Lung (tissue), 12 donors: Measurements from ENCODE around the gene TSPAN5. TPM values are rescaled to one million over a fixed set of nuclear protein-coding genes. Genes with fewer than 3 reads are reported as not detected.

Experiments
- ATAC-seq: fragments of 200-7000 bp; cut with Tn5 transposase; one replicate; pipeline ENCODE4 v1.9.1; 2020; ENCODE audit warnings: moderate number of reproducible peaks; ENCODE audit not compliant: insufficient read depth, low FRiP score
- DNase-seq, 3 donors: peaks; one replicate each; pipeline ENCODE4 v3.0.0-alpha.2; 2013 to 2017
- H3K27ac ChIP-seq, 2 donors: one replicate each; pipeline ENCODE4 v1.5.1; 2013; ENCODE audit warnings: mild to moderate bottlenecking in 2 of 2, moderate library complexity in 2 of 2, control low read depth in 1 of 2, inconsistent platforms in 1 of 2, low read depth in 1 of 2, low read length in 1 of 2
- H3K27me3 ChIP-seq, 3 donors: one replicate each; pipeline ENCODE4 v1.5.1; 2013; ENCODE audit warnings: low read length in 2 of 3; ENCODE audit not compliant: control insufficient read depth in 3 of 3, insufficient read depth in 3 of 3
- H3K36me3 ChIP-seq, 4 donors: one replicate each; pipeline ENCODE4 v1.5.1; 2013; ENCODE audit warnings: low read length in 4 of 4, mild to moderate bottlenecking in 1 of 4, moderate library complexity in 1 of 4; ENCODE audit not compliant: control insufficient read depth in 4 of 4, insufficient read depth in 4 of 4
- H3K4me1 ChIP-seq, 5 donors: one replicate each; pipeline ENCODE4 v1.5.1; 2013; ENCODE audit warnings: low read length in 5 of 5, mild to moderate bottlenecking in 2 of 5, moderate library complexity in 1 of 5; ENCODE audit not compliant: control insufficient read depth in 5 of 5, insufficient read depth in 5 of 5
- H3K4me3 ChIP-seq: one replicate; pipeline ENCODE4 v1.5.1; 2013; ENCODE audit warnings: mild to moderate bottlenecking, control low read depth, moderate library complexity
- H3K9ac ChIP-seq, 2 donors: one replicate each; pipeline ENCODE4 v1.5.1; 2013; ENCODE audit warnings: low read length in 2 of 2, control low read depth in 1 of 2; ENCODE audit not compliant: insufficient read depth in 1 of 2
- H3K9me3 ChIP-seq, 4 donors: one replicate each; pipeline ENCODE4 v1.5.1; 2013; ENCODE audit warnings: low read length in 3 of 4, mild to moderate bottlenecking in 1 of 4, moderate library complexity in 1 of 4; ENCODE audit not compliant: control insufficient read depth in 4 of 4, insufficient read depth in 3 of 4
- WGBS, 2 donors: extraction: QIAGEN DNeasy Blood & Tissue Kit; methylation state at CpG; one replicate each; pipeline ENCODE4 v1.1.7; 2013; 5-methylcytosine and 5-hydroxymethylcytosine counted together
- polyA plus RNA-seq, 2 donors: library from polyadenylated mRNA; stranded (reverse); fragments of 200-250 nt; gene quantifications; one replicate each; pipeline ENCODE4 v1.2.1, GENCODE V29; 2013
- total RNA-seq, 2 donors: library from RNA; depleted of rRNA in 1 of 2; stranded (reverse); fragments of >200 nt in 1 of 2; gene quantifications; one replicate each; pipeline ENCODE4 v1.2.1, GENCODE V29; 2014 to 2021
- TF ChIP-seq, protein P1 (sequence below): IDR thresholded peaks from 2 replicates; pipeline ENCODE4 v1.5.1; 2012; ENCODE audit warnings: mild to moderate bottlenecking; ENCODE audit errors: control extremely low read depth, extremely low read depth
- donor health status: control.
- donor health status: control.
- donor health status: Bipolar disorder and iron deficiency.
- donor health status: healthy.
- donor health status: DM: yes; HTN: yes; CAD: no.

The TSPAN5 gene
- total and polyA plus RNA-seq, 4 donors, result 1.8 to 24.5 (median 6.3) TPM

DNA sequence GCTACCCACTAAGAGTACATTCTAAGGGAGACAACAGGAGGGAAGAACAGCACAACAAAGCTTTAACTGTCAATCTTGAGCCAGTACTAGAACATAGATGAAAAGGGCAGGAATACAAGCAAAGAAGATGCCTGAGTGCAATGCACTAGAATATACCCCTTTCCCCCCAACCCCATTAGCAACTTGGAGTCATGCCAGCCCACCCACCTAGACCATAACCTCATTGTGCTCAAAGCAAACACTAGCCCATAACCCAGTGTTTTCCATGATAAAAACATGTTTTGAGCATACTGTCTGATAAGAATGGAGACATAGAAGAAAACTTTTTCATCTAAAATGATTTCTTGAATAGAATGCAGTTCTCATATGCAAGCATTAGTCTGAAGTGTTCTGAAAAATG, 214.0 kb downstream of the TSPAN5 start:
- ATAC-seq (no peak), DNase-seq (no peak)
- H3K4me1 ChIP-seq, result peaks cover 0 to 3% (median 0%) of the 10 kb centered on the region in 5 donors
- TF ChIP-seq, protein P1, sequence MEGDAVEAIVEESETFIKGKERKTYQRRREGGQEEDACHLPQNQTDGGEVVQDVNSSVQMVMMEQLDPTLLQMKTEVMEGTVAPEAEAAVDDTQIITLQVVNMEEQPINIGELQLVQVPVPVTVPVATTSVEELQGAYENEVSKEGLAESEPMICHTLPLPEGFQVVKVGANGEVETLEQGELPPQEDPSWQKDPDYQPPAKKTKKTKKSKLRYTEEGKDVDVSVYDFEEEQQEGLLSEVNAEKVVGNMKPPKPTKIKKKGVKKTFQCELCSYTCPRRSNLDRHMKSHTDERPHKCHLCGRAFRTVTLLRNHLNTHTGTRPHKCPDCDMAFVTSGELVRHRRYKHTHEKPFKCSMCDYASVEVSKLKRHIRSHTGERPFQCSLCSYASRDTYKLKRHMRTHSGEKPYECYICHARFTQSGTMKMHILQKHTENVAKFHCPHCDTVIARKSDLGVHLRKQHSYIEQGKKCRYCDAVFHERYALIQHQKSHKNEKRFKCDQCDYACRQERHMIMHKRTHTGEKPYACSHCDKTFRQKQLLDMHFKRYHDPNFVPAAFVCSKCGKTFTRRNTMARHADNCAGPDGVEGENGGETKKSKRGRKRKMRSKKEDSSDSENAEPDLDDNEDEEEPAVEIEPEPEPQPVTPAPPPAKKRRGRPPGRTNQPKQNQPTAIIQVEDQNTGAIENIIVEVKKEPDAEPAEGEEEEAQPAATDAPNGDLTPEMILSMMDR, result no peak
- H3K4me3 ChIP-seq, result no peak overlapping the region
- no peak overlapping the region for H3K9ac ChIP-seq
- H3K9me3 ChIP-seq, result no peaks in the 10 kb centered on the region
- peaks cover 0 to 14% (median 11%) of the 10 kb centered on the region in 4 donors for H3K36me3 ChIP-seq
- no peaks in the 10 kb centered on the region for H3K27me3 ChIP-seq
- H3K27ac ChIP-seq, result no peak overlapping the region

DNA sequence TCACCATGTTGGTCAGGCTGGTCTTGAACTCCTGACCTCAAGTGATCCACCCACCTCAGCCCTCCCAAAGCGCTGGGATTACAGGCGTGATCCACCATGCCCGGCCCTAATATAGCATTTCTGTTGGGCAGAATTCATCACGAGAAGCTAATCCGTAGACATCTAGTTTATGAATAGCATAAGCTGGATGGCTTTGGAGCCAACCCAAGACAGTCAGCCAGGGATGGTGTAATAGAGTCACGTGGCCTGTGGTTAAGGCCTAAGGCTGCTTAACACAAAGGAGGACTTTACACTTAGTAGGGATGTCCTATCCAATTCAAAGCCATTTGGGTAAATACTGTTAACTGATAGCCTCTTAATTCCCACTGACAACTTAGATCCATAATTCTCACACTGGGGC, 223.6 kb downstream of the TSPAN5 start:
- no peak overlapping the region for H3K27ac ChIP-seq
- H3K4me3 ChIP-seq, result no peak overlapping the region
- no peak for DNase-seq
- H3K9me3 ChIP-seq, result no peaks in the 10 kb centered on the region
- H3K27me3 ChIP-seq, result no peaks in the 10 kb centered on the region
- peaks cover 1 to 11% (median 10%) of the 10 kb centered on the region in 4 donors for H3K36me3 ChIP-seq
- WGBS, 2 donors, result 98% methylated on average over 6 of the region's 6 CpGs
- TF ChIP-seq, protein P1, result no peak
- ATAC-seq, result no peak
- no peaks in the 10 kb centered on the region for H3K4me1 ChIP-seq
- H3K9ac ChIP-seq, result no peak overlapping the region

DNA sequence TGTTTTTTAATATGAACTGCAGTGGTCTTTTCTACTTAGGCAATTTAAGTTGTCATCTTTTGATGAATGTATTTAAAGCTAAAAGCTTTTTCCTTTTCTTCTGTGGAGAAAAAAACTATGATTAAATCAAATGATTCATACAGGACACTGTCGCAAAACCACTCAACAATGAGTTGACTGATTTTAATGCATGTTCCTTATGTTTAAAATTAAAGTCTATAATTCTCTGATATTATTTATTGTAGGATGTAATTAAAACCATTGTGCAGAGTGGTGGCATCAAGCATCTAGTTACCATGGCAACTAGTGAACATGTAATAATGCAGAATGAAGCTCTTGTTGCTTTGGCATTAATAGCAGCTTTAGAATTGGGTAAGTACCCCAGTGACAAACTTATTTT, 224.7 kb downstream of the TSPAN5 start:
- no peaks in the 10 kb centered on the region for H3K27me3 ChIP-seq
- H3K9ac ChIP-seq, result no peak overlapping the region
- peaks cover 1 to 11% (median 10%) of the 10 kb centered on the region in 4 donors for H3K36me3 ChIP-seq
- no peak overlapping the region for H3K27ac ChIP-seq
- no peak for DNase-seq
- TF ChIP-seq, protein P1, result no peak
- WGBS, 2 donors, result 85 to 96% methylated on average over 1 of the region's 1 CpG
- no peak overlapping the region for H3K4me3 ChIP-seq
- no peak for ATAC-seq
- no peaks in the 10 kb centered on the region for H3K4me1 ChIP-seq
- no peaks in the 10 kb centered on the region for H3K9me3 ChIP-seq

DNA sequence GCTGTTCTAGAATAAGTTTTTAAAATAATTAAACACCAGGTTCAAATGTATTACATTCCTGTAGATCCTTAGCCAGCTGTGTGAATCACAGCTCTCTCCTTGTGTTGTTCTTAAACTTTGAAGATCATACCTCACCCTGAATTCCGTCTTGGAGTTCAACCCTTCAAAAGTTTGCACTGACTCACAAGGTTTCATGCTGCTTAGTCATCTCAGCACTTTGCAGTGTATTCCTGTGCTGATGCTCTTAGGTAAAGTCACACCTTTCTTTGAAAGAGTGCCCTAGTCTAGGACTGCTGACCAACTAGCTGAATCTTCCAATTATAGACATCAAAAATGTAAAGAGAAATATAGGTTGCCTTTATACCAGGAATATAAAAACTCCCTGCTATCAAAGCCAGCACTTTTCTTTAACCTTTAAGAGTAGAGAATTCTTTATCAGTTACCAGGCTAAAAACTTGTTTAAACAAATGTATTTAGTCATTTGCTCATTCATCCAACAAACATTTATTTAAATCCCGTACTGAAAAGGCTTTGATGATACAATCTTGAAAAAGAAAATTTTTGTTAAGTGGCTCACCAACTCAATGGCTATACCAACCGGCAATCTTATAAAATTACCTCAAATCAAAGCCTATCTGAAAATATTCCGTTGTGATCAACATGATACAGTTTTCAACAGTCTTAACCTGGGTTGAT, 227.6 kb downstream of the TSPAN5 start:
- Histone ChIP-seq H3K9ac (no peak overlapping the region), H3K4me3 (no peak overlapping the region), H3K4me1 (no peaks in the 10 kb centered on the region), H3K27ac (no peak overlapping the region), H3K36me3 (peaks cover 1 to 9% (median 5%) of the 10 kb centered on the region in 4 donors), H3K27me3 (no peaks in the 10 kb centered on the region), H3K9me3 (no peaks in the 10 kb centered on the region)
- ATAC-seq (peak; percentile 89), DNase-seq (no peak)
- WGBS, 2 donors, result 72 to 90% methylated on average over 4 of the region's 4 CpGs
- TF ChIP-seq, protein P1, result no peak
